Neural progenitor cell (in vitro differentiated cells): ENCODE data around the gene NFATC1. TPM values are rescaled to one million over a fixed set of nuclear protein-coding genes. Genes with fewer than 3 reads are reported as not detected.

Experiments used
- DNase-seq: peaks from one replicate; pipeline ENCODE4 v3.0.0-alpha.2; 2016; ENCODE audit warnings: low spot score
- H2AFZ ChIP-seq: fragments of 200-600 bp; sonication (generic); replicated peaks from 2 replicates; pipeline ENCODE4 v1.6.1; 2016; ENCODE audit warnings: antibody characterized with exemption
- H3F3A ChIP-seq: fragments of 200-600 bp; sonication (generic); 2 replicates; pipeline ENCODE4 v1.6.1; 2016; ENCODE audit warnings: antibody characterized with exemption, low read depth
- H3K27ac ChIP-seq: fragments of 200-600 bp; sonication (generic); 2 replicates; pipeline ENCODE4 v1.5.1; 2016; ENCODE audit warnings: mild to moderate bottlenecking
- H3K27me3 ChIP-seq: fragments of 200-600 bp; sonication (generic); 2 replicates; pipeline ENCODE4 v1.6.1; 2016; ENCODE audit warnings: mild to moderate bottlenecking, moderate library complexity
- H3K36me3 ChIP-seq: fragments of 200-600 bp; sonication (generic); 2 replicates; pipeline ENCODE4 v1.5.1; 2016
- H3K4me1 ChIP-seq: fragments of 200-600 bp; sonication (generic); 2 replicates; pipeline ENCODE4 v1.6.1; 2016; ENCODE audit warnings: mixed run types
- H3K4me2 ChIP-seq: fragments of 200-600 bp; sonication (generic); 2 replicates; pipeline ENCODE4 v1.6.1; 2016
- H3K4me3 ChIP-seq: fragments of 200-600 bp; sonication (generic); 2 replicates; pipeline ENCODE4 v1.5.1; 2016
- H3K79me2 ChIP-seq: fragments of 200-600 bp; sonication (generic); 2 replicates; pipeline ENCODE4 v1.6.1; 2016; ENCODE audit warnings: low read depth
- H3K9ac ChIP-seq: fragments of 200-600 bp; sonication (generic); 2 replicates; pipeline ENCODE4 v1.6.1; 2016
- H3K9me3 ChIP-seq: fragments of 200-600 bp; sonication (generic); 2 replicates; pipeline ENCODE4 v1.5.1; 2016; ENCODE audit warnings: low read depth
- H4K20me1 ChIP-seq: fragments of 200-600 bp; sonication (generic); 2 replicates; pipeline ENCODE4 v1.6.1; 2016; ENCODE audit warnings: low read depth
- H3K27ac Mint-ChIP-seq: 3 replicates; pipeline ENCODE4 v1.8.0; 2021; ENCODE audit warnings: mixed read lengths
- H3K27me3 Mint-ChIP-seq: 2 replicates; pipeline ENCODE4 v1.8.0; 2022; ENCODE audit warnings: low read depth, mild to moderate bottlenecking, inconsistent platforms, moderate library complexity, mixed read lengths; ENCODE audit not compliant: insufficient read depth
- H3K36me3 Mint-ChIP-seq: 3 replicates; pipeline ENCODE4 v1.8.0; 2021; ENCODE audit warnings: mixed read lengths
- H3K4me1 Mint-ChIP-seq: 3 replicates; pipeline ENCODE4 v1.8.0; 2021; ENCODE audit warnings: mixed read lengths
- H3K4me3 Mint-ChIP-seq: 3 replicates; pipeline ENCODE4 v1.8.0; 2021; ENCODE audit warnings: mild to moderate bottlenecking, moderate library complexity, mixed read lengths
- H3K9me3 Mint-ChIP-seq: 3 replicates; pipeline ENCODE4 v1.8.0; 2020; ENCODE audit warnings: mixed read lengths
- CTCF ChIP-seq: fragments of 200-600 bp; sonication (generic); IDR thresholded peaks from 2 replicates; pipeline ENCODE4 v1.5.1; 2017; ENCODE audit warnings: antibody characterized with exemption, mild to moderate bottlenecking
- EZH2 ChIP-seq: fragments of 200-600 bp; sonication (generic); IDR thresholded peaks from 2 replicates; pipeline ENCODE4 v1.6.1; 2017; ENCODE audit warnings: antibody characterized with exemption, mild to moderate bottlenecking, moderate library complexity
- EZH2phosphoT487 ChIP-seq: fragments of 200-600 bp; sonication (generic); IDR thresholded peaks from 2 replicates; pipeline ENCODE4 v1.6.1; 2017; ENCODE audit warnings: antibody characterized with exemption
- total RNA-seq: library from RNA; depleted of rRNA; stranded (reverse); fragments of >200 nt; gene quantifications from 2 replicates; pipeline ENCODE4 v1.2.3, GENCODE V29; 2015; ENCODE audit warnings: low replicate concordance

The NFATC1 gene
- total RNA-seq, 1 donor from 2014 or later, result 2.3 TPM

GRCh38 chr18:79404567-79404910 lies 8.8 kb downstream of the NFATC1 start:
- peaks cover 9% of the 10 kb centered on the region for H3K27me3 ChIP-seq
- peaks cover 9% of the 10 kb centered on the region for H3K4me1 ChIP-seq
- Mint-ChIP-seq H3K36me3 (no peaks in the 10 kb centered on the region), H3K27me3 (peaks cover 19% of the 10 kb centered on the region), H3K9me3 (no peaks in the 10 kb centered on the region), H3K4me1 (peaks cover 38% of the 10 kb centered on the region), H3K27ac (no peak overlapping the region), H3K4me3 (no peak overlapping the region)
- H2AFZ ChIP-seq, result no peak overlapping the region
- H3K9ac ChIP-seq, result no peak overlapping the region
- peaks cover 10% of the 10 kb centered on the region for H3F3A ChIP-seq
- no peaks in the 10 kb centered on the region for H3K9me3 ChIP-seq
- DNase-seq, result no peak
- H3K79me2 ChIP-seq, result no peaks in the 10 kb centered on the region
- no peak overlapping the region for H3K4me2 ChIP-seq
- no peaks in the 10 kb centered on the region for H3K36me3 ChIP-seq
- H3K27ac ChIP-seq, result no peak overlapping the region
- peaks cover 16% of the 10 kb centered on the region for H4K20me1 ChIP-seq
- TF ChIP-seq EZH2, result no peak
- no peak for TF ChIP-seq EZH2phosphoT487
- no peak for TF ChIP-seq CTCF
- H3K4me3 ChIP-seq, result no peak overlapping the region

GRCh38 chr18:79405019-79405780 lies 9.5 kb downstream of the NFATC1 start:
- H3K36me3 Mint-ChIP-seq, result no peaks in the 10 kb centered on the region
- peaks cover 16% of the 10 kb centered on the region for H4K20me1 ChIP-seq
- H3K27ac ChIP-seq, result no peak overlapping the region

GRCh38 chr18:79405781-79406575 lies 10.2 kb downstream of the NFATC1 start:
- Histone ChIP-seq H3K4me3 (no peak overlapping the region), H3K79me2 (no peaks in the 10 kb centered on the region)

More at GRCh38 chr18:79405019-79405780, 9.5 kb downstream of the NFATC1 start:
- no peak overlapping the region for H3K4me3 Mint-ChIP-seq
- Histone ChIP-seq H2AFZ (no peak overlapping the region), H3K36me3 (no peaks in the 10 kb centered on the region), H3K4me1 (peaks cover 6% of the 10 kb centered on the region), H3K9ac (no peak overlapping the region), H3K79me2 (no peaks in the 10 kb centered on the region), H3F3A (peaks cover 10% of the 10 kb centered on the region), H3K4me2 (no peak overlapping the region), H3K9me3 (no peaks in the 10 kb centered on the region), H3K4me3 (no peak overlapping the region), H3K27me3 (peaks cover 3% of the 10 kb centered on the region)
- DNase-seq, result no peak
- no peaks in the 10 kb centered on the region for H3K9me3 Mint-ChIP-seq
- TF ChIP-seq EZH2, result no peak
- no peak for TF ChIP-seq EZH2phosphoT487
- TF ChIP-seq CTCF, result no peak
- peaks cover 38% of the 10 kb centered on the region for H3K4me1 Mint-ChIP-seq
- no peak overlapping the region for H3K27ac Mint-ChIP-seq
- H3K27me3 Mint-ChIP-seq, result peaks cover 19% of the 10 kb centered on the region

More at GRCh38 chr18:79405781-79406575, 10.2 kb downstream of the NFATC1 start:
- Histone ChIP-seq H3K27ac (no peak overlapping the region), H3K4me1 (peaks cover 6% of the 10 kb centered on the region), H3K36me3 (no peaks in the 10 kb centered on the region), H2AFZ (no peak overlapping the region), H4K20me1 (peaks cover 16% of the 10 kb centered on the region), H3K9me3 (no peaks in the 10 kb centered on the region), H3F3A (peaks cover 9% of the 10 kb centered on the region), H3K27me3 (no peaks in the 10 kb centered on the region), H3K9ac (no peak overlapping the region), H3K4me2 (no peak overlapping the region)
- Mint-ChIP-seq H3K4me1 (peaks cover 36% of the 10 kb centered on the region), H3K27me3 (peaks cover 19% of the 10 kb centered on the region), H3K27ac (no peak overlapping the region), H3K9me3 (no peaks in the 10 kb centered on the region), H3K4me3 (no peak overlapping the region), H3K36me3 (no peaks in the 10 kb centered on the region)
- DNase-seq, result no peak
- no peak for TF ChIP-seq EZH2phosphoT487
- no peak for TF ChIP-seq CTCF
- TF ChIP-seq EZH2, result no peak
